HG03521 (cell line): ENCODE measurements around the gene GABRR3.
A peak's percentile ranks its signal among the peaks of the same experiment; 100 is the strongest.
"Not testable (repeated sequence)": the region's sequence is repeated elsewhere in the genome, so short reads cannot be mapped to it uniquely, and the experiment has no call there.

Experiments used
- ATAC-seq: cut with Tn5 transposase; IDR thresholded peaks from one replicate; pipeline ENCODE4 v1.9.1; 2021; ENCODE audit warnings: mild to moderate bottlenecking, moderate library complexity; ENCODE audit not compliant: unreplicated experiment

Gene GABRR3

GRCh38 chr3:98022978-98023820 lies 11.9 kb downstream of the GABRR3 start:
- ATAC-seq: peak; percentile 66

GRCh38 chr3:98021830-98022560 lies 13.1 kb downstream of the GABRR3 start:
- no peak for ATAC-seq

DNA sequence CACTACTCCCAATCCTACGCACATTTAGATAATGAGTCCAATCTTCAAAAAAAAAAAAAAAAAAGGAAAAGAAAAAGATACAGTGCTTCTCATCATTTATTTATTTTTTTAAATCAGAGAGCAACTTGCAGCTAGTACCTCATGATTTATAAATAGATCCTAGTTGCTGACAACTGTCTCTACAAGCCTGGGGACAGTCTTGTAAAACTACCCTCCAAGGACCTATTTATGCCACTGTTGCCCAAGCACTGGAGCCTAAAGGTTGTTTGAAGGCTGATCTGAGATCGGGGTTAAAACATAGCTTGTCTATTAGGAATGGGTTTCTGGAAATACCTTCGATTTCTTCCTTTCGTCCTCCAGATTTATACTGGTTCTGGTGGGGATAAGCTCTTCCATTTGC lies 14.7 kb downstream of the GABRR3 start:
- no peak for ATAC-seq

DNA sequence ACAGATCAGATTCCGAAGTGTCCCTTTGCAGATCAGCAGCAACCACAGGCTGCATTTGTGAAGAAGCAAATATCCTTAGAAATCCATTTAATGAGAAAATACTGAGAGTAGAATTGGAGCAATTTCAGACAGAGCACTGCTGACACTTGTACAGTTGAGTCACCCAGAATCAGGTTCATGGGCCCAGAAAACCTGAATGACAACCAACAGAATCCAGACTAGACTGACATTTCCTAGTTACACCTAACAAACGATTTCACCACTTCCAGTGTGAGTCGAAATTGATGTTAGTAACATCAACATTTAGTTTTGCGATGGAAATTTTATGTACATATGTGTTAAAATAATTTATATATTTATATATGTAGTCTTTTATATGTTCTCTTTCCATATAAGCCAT lies 16.8 kb downstream of the GABRR3 start:
- ATAC-seq: no peak

DNA sequence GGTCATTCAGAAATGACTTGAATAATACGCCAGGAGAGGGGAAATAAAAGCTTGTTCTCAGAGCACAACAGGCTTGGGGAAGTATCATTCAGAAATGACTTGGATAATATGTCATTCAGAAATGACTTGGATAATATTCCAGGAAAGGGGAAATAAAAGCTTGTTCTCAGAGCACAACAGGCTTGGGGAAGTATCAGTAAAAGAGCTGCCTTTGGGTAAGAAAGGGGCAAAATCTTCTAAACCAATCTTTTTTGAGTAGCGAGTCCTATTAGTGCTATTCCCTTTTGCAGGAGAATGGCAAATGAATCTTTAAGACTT lies 20.9 kb downstream of the GABRR3 start:
- ATAC-seq: no peak

- ATAC-seq: no peak
Measured at GRCh38 chr3:98013411-98014267, 21.5 kb downstream of the GABRR3 start.

GRCh38 chr3:98012979-98013378 lies 22.1 kb downstream of the GABRR3 start:
- no peak for ATAC-seq

- not testable (repeated sequence) for ATAC-seq
Measured at GRCh38 chr3:98010883-98011449, 24.1 kb downstream of the GABRR3 start.

DNA sequence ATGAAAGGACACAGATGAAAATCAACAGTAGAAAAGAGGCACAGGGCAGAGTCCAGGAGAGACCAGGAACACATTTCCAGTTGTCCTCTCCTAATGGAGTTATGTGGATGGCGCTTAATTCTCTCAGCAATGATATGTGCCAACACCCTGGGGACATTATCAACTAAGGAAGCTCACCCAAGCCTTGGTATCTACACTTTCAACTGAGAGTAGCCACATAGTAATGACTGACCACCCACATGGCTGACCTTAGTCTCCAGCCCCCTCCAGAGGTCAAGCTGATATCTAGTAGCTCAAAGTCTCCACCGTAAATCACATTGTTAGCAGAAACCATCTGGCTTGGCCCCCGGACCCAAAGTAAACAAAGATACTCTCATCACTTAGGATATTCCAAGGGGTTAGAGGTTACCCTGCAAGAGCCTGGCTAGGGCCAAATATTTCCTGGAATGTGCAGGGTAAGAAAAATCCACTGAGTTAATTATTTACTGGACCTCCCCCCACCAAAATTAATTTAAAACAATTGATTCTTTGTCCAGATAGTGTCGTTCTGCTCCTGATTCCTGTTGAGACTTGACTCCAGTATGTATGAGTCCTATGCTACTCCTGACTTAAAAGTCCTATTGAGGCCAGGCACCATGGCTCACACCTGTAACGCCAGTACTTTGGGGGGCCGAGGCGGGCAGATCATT lies 24.8 kb downstream of the GABRR3 start:
- no peak for ATAC-seq

DNA sequence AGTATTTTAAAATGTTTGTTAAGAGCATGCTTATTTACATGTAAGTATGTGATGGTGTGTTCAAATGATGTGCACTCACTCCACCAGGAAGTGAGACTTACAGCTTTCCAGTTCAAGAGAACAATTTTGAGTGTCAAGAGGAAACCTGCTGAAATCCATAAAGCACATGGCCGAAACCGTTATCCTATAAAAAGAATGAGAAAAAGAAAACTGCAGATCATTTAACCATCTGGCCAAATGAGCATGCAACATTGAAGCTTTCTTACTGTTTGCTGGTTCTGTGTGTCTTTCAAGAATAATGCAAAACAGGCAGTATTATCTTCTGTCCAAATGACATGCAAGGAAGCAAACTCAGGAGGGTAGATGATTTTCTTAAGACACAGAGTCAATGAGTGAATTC lies 26.3 kb downstream of the GABRR3 start:
- no peak for ATAC-seq

- ATAC-seq: no peak
Measured at GRCh38 chr3:98005438-98005837, 29.7 kb downstream of the GABRR3 start.

GRCh38 chr3:98004721-98005120 lies 30.4 kb downstream of the GABRR3 start:
- no peak for ATAC-seq

GRCh38 chr3:98003306-98003969 lies 31.7 kb downstream of the GABRR3 start:
- ATAC-seq: no peak

GRCh38 chr3:98002717-98003116 lies 32.4 kb downstream of the GABRR3 start:
- ATAC-seq: no peak

GRCh38 chr3:97999994-98000393 lies 35.1 kb downstream of the GABRR3 start:
- ATAC-seq: no peak

GRCh38 chr3:97999103-97999502 lies 36.0 kb downstream of the GABRR3 start:
- ATAC-seq: no peak

DNA sequence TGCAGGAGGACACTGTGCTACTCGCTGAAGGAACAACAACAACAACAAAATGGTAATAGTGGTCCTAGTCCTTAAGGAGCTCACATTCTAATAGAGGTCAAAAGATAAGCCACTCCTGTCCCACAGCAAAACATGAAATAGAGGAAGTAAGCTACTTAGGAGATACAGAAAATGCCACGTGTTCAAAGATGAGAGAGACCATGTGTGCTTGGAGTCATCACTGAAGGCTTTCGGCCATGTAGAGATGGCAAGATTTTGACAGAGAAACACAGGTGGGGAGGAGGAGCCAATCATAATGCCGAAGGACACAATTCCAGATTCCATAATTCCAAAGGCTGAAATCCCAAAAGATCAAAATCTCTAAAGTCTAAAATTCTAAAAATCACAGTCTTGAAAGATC lies 38.1 kb downstream of the GABRR3 start:
- ATAC-seq: no peak

DNA sequence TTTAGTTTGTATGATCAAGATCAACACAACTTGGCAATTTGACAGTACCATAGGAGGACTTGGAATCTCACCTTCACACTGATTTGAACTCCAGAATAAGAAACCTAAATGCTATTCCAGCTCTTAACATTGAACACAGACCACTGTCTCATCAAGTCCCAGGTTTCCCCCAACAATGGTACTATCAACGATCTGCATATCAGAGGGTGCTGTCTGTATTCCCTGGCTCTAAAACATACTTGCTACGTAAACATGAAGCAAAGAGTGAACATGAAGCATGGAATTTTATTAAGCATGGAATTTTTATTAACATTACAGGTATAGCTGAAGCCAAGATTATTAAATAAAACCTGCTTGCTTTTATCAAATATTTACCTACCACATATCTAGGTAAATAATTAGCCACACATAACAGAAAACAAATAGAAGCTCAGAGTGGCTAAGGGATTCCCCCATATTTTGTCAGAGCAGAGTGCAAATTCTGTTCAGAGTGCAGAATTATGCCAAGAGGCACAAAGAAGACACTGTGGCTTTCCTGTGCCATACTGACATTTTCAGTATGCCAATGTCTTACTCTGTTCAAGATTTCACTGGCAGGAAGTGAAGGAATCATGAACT lies 40.7 kb downstream of the GABRR3 start:
- ATAC-seq: no peak

DNA sequence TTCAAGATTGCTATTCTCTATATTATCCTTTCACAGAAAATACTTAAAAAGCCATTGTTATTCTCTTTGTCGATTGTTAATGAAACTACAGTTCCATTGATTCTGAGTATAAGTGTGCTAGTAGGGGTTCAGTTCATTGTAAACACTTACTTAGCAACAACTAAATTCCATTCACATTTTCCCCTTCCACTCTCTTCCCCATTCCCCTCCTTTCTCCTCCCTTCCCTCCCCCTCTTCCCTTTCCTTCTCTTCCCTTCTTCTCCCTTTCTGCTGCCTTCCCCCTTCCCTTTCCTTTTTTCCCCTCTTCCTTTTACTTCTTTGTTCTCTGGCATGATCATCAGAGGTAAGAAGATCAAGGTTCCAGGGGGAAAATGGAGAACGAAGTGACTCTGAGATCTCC lies 41.6 kb downstream of the GABRR3 start:
- ATAC-seq: no peak
